HepG2 (cell line): ENCODE data around the gene HAUS5. TPM values are rescaled to one million over a fixed set of nuclear protein-coding genes. Genes with fewer than 3 reads are reported as not detected.

Experiments
- CEBPB ChIP-seq: IDR thresholded peaks from 2 replicates; pipeline ENCODE4 v1.6.1; 2011; ENCODE audit warnings: low read depth, low read length, improper control_type of control experiment, borderline replicate concordance
- ETV6 ChIP-seq: sonication (generic); formaldehyde crosslinking; conservative IDR thresholded peaks from 2 replicates; pipeline ENCODE4 v1.4.0; 2020; ENCODE audit warnings: missing genetic modification reagents
- FIP1L1 ChIP-seq: fragments of 200-400 bp; formaldehyde crosslinking; IDR thresholded peaks from 2 replicates; pipeline ENCODE4 v1.6.1; 2018; ENCODE audit warnings: low read depth, mild to moderate bottlenecking, low read length, moderate library complexity, borderline replicate concordance; ENCODE audit not compliant: insufficient read depth
- FOXC1 ChIP-seq: sonication (generic); formaldehyde crosslinking; IDR thresholded peaks from 2 replicates; pipeline ENCODE4 v1.8.0; 2022; ENCODE audit warnings: mild to moderate bottlenecking, missing genetic modification reagents, borderline replicate concordance
- GATAD2A ChIP-seq: IDR thresholded peaks from 2 replicates; pipeline ENCODE4 v1.6.1; 2016
- HNRNPK ChIP-seq: fragments of 200-400 bp; formaldehyde crosslinking; IDR thresholded peaks from 2 replicates; pipeline ENCODE4 v1.6.1; 2018; ENCODE audit warnings: low read length, low read depth, moderate library complexity, mild to moderate bottlenecking; ENCODE audit not compliant: poor library complexity, severe bottlenecking
- HOXA5 ChIP-seq: sonication (generic); formaldehyde crosslinking; IDR thresholded peaks from 2 replicates; pipeline ENCODE4 v1.4.0; 2020; ENCODE audit warnings: missing genetic modification reagents
- KLF11 ChIP-seq: IDR thresholded peaks from 2 replicates; pipeline ENCODE4 v1.6.1; 2016; ENCODE audit warnings: missing compliant biosample characterization
- MAFF ChIP-seq: IDR thresholded peaks from 2 replicates; pipeline ENCODE4 v1.6.1; 2011; ENCODE audit warnings: low read depth, low read length, improper control_type of control experiment
- NAIF1 ChIP-seq: sonication (generic); formaldehyde crosslinking; IDR thresholded peaks from 2 replicates; pipeline ENCODE4 v1.5.0; 2020; ENCODE audit warnings: mild to moderate bottlenecking, missing genetic modification reagents, borderline replicate concordance
- RBM39 ChIP-seq: fragments of 200-400 bp; formaldehyde crosslinking; IDR thresholded peaks from one replicate; pipeline ENCODE4 v1.6.1; 2018; ENCODE audit warnings: antibody characterized with exemption, mild to moderate bottlenecking, low read depth, low read length; ENCODE audit not compliant: poor library complexity, severe bottlenecking
- THAP11 ChIP-seq: IDR thresholded peaks from 2 replicates; pipeline ENCODE4 v1.6.1; 2016; ENCODE audit warnings: missing biosample characterization, missing genetic modification reagents
- TOE1 ChIP-seq: sonication (generic); formaldehyde crosslinking; IDR thresholded peaks from 2 replicates; pipeline ENCODE4 v1.4.0; 2020; ENCODE audit warnings: mild to moderate bottlenecking, missing genetic modification reagents
- ZBTB1 ChIP-seq: sonication (generic); formaldehyde crosslinking; IDR thresholded peaks from 2 replicates; pipeline ENCODE4 v1.4.0; 2020; ENCODE audit warnings: missing genetic modification reagents, borderline replicate concordance
- ZBTB14 ChIP-seq: sonication (generic); formaldehyde crosslinking; IDR thresholded peaks from 2 replicates; pipeline ENCODE4 v1.4.0; 2020; ENCODE audit warnings: missing genetic modification reagents
- ZKSCAN8 ChIP-seq: IDR thresholded peaks from 2 replicates; pipeline ENCODE4 v1.6.1; 2016; ENCODE audit warnings: borderline replicate concordance, missing genetic modification reagents, missing compliant biosample characterization
- ZNF292 ChIP-seq: sonication (generic); formaldehyde crosslinking; IDR thresholded peaks from 2 replicates; pipeline ENCODE4 v1.8.1; 2022; ENCODE audit warnings: mild to moderate bottlenecking, low read depth, missing genetic modification reagents, borderline replicate concordance
- ZNF414 ChIP-seq: sonication (generic); formaldehyde crosslinking; IDR thresholded peaks from 2 replicates; pipeline ENCODE4 v1.5.0; 2020; ENCODE audit warnings: missing genetic modification reagents
- ZNF567 ChIP-seq: sonication (generic); formaldehyde crosslinking; IDR thresholded peaks from 2 replicates; pipeline ENCODE4 v1.8.1; 2023; ENCODE audit warnings: mild to moderate bottlenecking, missing genetic modification reagents, borderline replicate concordance
- ZNF619 ChIP-seq: sonication (generic); formaldehyde crosslinking; IDR thresholded peaks from 2 replicates; pipeline ENCODE4 v1.4.0; 2020; ENCODE audit warnings: mild to moderate bottlenecking, missing genetic modification reagents
- ZNF781 ChIP-seq: sonication (generic); formaldehyde crosslinking; IDR thresholded peaks from 2 replicates; pipeline ENCODE4 v1.5.1; 2020; ENCODE audit warnings: borderline replicate concordance, mild to moderate bottlenecking, missing genetic modification reagents; ENCODE audit errors: not compliant biosample characterization
- ZSCAN12 ChIP-seq: sonication (generic); formaldehyde crosslinking; IDR thresholded peaks from 2 replicates; pipeline ENCODE4 v1.9.0; 2021; ENCODE audit warnings: mild to moderate bottlenecking, missing genetic modification reagents
- polyA plus RNA-seq, 8 experiments: library from polyadenylated mRNA; depleted of rRNA in 3 of 8; stranded (reverse) in 7 of 8; unstranded in 1 of 8; fragments of >200 nt; fragmentation: Illumina TruSeq in 4 of 8; extraction: Trizol in 4 of 8; gene quantifications; 2 replicates each; pipeline versions ENCODE4 v1.2.1 to v1.2.3, GENCODE V29; 2011 to 2016; ENCODE audit warnings: low read depth in 4 of 8, missing spikeins in 1 of 8, mixed read lengths in 1 of 8; ENCODE audit not compliant: insufficient read depth in 1 of 8
- total RNA-seq, 5 experiments: library from RNA; depleted of rRNA; stranded (reverse); fragments of >200 nt; fragmentation: Illumina TruSeq; extraction: Trizol; gene quantifications; 2 replicates each; pipeline ENCODE4 v1.2.3, GENCODE V29; 2016; ENCODE audit warnings: low read depth in 1 of 5
- TF ChIP-seq, protein P1 (sequence below): sonication (generic); formaldehyde crosslinking; IDR thresholded peaks from 2 replicates; pipeline ENCODE4 v1.5.0; 2020; ENCODE audit warnings: mild to moderate bottlenecking, missing genetic modification reagents
- TF ChIP-seq, protein P2 (sequence below): sonication (generic); formaldehyde crosslinking; IDR thresholded peaks from 2 replicates; pipeline ENCODE4 v1.8.1; 2023; ENCODE audit warnings: mild to moderate bottlenecking, missing genetic modification reagents

HAUS5 gene
- total and polyA plus RNA-seq, 2 of the 13 experiments (the other 11 are each of a cell fraction or from before 2014, with no cell fraction given), result 10.3 to 17.7 TPM

DNA sequence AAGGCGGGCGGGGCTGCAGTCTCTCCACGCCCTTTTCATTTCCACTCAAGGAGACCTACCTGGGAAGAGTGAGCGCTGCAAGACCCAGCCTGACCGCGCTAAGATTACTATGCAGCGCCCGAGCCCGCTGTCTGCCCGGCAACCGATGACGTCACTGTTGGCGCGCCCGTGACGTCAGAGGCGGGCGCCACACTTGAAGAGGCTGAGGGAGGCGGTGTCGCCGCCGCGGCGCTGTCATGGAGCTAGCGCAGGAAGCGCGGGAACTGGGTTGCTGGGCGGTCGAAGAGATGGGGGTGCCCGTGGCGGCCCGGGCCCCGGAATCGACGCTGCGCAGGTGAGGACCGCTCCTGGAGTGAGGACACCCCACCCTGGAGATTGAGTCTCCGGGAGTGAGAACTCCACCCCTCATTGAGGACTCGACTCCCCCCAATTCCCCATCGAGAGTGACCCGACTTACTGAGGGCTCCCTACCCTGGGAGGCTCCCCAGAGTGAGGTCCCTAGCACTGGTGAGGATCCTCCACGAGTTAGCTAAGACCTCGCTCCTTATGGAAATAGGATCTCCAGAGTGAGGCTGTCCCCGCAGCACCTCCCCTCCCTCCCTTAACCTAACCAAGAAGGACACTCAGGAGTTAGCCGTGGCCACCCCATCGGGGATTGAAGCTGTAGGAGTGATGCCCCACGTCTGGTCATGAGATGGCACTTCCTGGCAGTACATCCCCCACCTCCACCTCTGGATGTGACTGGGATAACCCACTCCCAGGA is at the start of gene HAUS5 (continued):
- no peak for TF ChIP-seq ZBTB1
- peak; percentile 82 for TF ChIP-seq ZNF414 (CRISPR knock-in tag)
- peak; percentile 35 for TF ChIP-seq ZNF781
- TF ChIP-seq ZNF619 (CRISPR knock-in tag), result 0 out of 2 replicates have a peak, but pooled peaks have one; percentile 62
- TF ChIP-seq ZNF567 (CRISPR knock-in tag), result 0 out of 2 replicates have a peak, but pooled peaks have one; percentile 44
- TF ChIP-seq FOXC1, result peak; percentile 73
- peak; percentile 16; the same call in 1 of the 2 replicates for TF ChIP-seq CEBPB
- no peak for TF ChIP-seq ZKSCAN8
- TF ChIP-seq ZSCAN12, result no peak
- 0 out of 2 replicates have a peak, but pooled peaks have one; percentile 61 for TF ChIP-seq HOXA5
- TF ChIP-seq KLF11 (CRISPR knock-in tag), result no peak
- TF ChIP-seq ETV6 (CRISPR knock-in tag), result peak; percentile 80; the same call in 1 of the 2 replicates
- peak; percentile 93 for TF ChIP-seq THAP11 (CRISPR knock-in tag)
- no peak for TF ChIP-seq HNRNPK
- no peak for TF ChIP-seq MAFF
- no peak for TF ChIP-seq RBM39
- TF ChIP-seq, protein P1, sequence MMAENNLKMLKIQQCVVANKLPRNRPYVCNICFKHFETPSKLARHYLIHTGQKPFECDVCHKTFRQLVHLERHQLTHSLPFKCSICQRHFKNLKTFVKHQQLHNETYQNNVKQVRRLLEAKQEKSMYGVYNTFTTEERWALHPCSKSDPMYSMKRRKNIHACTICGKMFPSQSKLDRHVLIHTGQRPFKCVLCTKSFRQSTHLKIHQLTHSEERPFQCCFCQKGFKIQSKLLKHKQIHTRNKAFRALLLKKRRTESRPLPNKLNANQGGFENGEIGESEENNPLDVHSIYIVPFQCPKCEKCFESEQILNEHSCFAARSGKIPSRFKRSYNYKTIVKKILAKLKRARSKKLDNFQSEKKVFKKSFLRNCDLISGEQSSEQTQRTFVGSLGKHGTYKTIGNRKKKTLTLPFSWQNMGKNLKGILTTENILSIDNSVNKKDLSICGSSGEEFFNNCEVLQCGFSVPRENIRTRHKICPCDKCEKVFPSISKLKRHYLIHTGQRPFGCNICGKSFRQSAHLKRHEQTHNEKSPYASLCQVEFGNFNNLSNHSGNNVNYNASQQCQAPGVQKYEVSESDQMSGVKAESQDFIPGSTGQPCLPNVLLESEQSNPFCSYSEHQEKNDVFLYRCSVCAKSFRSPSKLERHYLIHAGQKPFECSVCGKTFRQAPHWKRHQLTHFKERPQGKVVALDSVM (CRISPR knock-in tag), result 0 out of 2 replicates have a peak, but pooled peaks have one; percentile 31
- no peak for TF ChIP-seq FIP1L1
- TF ChIP-seq ZNF292 (CRISPR knock-in tag), result peak; percentile 65; the same call in 1 of the 2 replicates
- no peak for TF ChIP-seq TOE1
- TF ChIP-seq, protein P2, sequence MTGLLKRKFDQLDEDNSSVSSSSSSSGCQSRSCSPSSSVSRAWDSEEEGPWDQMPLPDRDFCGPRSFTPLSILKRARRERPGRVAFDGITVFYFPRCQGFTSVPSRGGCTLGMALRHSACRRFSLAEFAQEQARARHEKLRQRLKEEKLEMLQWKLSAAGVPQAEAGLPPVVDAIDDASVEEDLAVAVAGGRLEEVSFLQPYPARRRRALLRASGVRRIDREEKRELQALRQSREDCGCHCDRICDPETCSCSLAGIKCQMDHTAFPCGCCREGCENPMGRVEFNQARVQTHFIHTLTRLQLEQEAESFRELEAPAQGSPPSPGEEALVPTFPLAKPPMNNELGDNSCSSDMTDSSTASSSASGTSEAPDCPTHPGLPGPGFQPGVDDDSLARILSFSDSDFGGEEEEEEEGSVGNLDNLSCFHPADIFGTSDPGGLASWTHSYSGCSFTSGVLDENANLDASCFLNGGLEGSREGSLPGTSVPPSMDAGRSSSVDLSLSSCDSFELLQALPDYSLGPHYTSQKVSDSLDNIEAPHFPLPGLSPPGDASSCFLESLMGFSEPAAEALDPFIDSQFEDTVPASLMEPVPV (CRISPR knock-in tag), result 0 out of 2 replicates have a peak, but pooled peaks have one; percentile 49
- TF ChIP-seq GATAD2A (CRISPR knock-in tag), result peak; percentile 66
- TF ChIP-seq ZBTB14, result no peak
- TF ChIP-seq NAIF1 (CRISPR knock-in tag), result no peak
